NCI-H1694 (cell line): ENCODE measurements around the gene TTLL5.

Source experiments
- DNase-seq: peaks from one replicate; lab custom pipeline; 2025; lab: John Stamatoyannopoulos, UW

TTLL5 gene

DNA sequence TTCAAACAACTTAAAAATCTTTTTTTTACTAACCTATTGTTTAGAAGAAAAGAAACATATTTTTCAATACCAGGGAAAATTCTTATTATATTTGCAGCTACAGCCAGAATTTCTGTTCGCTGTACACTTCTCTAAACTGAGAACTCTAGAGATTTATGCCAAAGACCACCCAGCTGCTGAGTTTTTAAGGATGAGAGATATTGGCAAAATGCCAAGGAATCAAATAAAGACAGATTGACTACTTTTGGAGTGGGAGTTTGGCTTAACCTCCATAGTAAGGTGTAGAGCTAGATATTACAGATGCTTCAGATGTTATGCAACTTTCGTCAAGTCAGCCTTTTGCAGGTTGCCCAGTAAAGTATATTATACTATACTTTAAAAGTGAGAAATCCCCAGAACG is 71.8 kb downstream of the TTLL5 start:
- DNase-seq, result peak; percentile 7

DNA sequence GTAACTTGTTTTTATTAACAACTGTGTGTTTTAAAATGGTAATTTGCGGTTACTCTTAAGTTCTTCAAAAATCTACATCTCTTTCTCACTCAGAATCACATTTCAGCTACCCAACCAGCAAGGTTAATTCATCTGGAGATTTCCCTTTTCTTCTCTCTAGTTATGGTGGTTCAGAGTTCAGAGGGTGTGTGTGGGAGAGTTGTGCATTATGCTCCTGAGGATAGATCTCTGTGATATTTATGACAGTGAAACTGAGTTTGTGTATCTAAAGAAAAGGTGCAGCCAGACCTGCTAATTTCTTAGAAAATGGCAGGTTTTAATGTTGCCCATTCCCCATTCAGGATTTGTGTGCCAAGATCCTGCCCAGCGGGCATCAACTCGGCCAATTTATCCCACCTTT is 73.8 kb downstream of the TTLL5 start:
- no peak for DNase-seq

DNA sequence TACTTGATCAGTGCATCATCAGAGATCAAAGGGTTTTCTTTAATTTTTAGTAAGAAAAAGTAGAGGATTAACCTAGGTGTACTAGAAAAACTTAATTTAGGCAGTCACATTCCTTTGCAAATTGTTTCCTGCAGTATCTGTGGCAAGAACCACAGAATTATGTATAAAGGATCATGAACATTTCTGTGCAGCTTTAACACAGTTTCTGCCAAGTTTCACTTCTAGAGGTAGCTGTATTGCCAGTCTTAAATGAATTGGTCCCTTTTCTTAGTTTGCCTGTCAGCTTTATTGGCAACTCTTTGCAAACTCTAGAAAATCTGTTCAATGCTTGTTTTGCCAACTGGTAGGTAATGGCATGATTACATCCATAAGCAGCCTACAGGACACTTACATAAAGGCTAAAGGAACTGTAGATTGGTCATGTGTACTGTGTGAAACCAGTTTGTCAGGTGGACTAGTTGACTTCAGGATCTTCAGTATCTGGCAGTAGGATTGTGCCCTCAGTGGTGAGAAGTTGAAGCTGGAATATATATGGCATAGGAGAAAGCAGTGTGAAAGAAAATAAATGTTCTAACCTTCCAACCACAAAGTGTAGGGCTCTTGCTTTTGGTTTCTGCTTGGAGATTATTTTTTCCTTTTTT is 75.9 kb downstream of the TTLL5 start:
- no peak for DNase-seq

DNA sequence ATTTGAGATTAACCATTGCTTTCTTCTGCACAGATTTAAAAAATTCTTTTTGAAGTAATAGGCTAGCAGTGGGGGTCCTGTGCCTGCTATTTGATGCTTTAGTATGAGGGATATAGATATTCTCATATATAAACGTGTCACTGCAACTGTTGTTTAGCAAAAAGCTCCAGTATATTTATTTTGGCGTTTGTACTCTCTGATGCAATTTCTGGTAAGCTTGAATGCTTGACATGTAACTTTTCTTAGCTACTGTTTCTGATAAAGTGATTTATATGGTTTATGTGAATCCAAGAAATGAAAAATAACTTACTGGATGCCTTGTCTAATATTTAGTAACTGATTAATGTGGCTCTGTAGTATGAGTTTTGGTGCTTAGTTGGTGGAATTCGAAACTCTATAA is 77.1 kb downstream of the TTLL5 start:
- DNase-seq, result no peak

DNA sequence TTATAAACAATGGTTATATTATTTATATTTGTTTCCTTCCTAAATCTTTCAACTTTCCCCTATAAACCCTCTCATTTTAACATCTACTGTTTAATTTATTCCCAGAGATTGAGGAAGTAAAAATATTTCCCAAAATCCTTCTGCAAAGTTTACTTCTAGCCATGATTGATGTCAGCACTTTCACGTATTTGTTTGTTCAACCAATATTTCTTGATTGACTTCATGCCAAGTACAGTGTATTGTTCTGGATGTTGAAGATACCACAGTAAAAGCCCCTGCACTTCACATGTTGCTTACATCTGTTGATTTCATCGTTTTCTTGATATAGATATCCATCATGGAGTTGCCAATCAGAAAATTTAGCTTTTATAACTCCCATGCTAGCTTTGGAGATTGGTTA is 81.8 kb downstream of the TTLL5 start:
- no peak for DNase-seq

DNA sequence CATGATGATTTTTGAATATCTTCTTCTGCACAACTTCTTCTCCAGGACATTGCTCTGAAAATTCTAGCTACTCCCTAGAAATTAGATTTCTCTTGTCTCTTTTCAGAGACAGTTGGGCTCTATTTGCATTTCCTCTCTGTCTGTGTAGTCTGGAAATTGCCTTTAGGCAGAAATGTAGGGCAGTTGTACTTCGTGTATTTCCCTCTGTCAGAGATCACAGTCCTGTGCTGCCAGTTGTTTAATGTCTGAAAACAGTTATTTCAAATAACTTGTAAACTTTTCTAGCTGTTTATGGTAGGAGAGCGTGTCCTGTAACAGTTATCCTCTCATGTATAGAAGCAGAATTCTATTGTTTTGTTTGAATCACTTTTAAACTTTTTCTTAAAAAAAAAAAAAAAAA is 86.9 kb downstream of the TTLL5 start:
- DNase-seq, result no peak

DNA sequence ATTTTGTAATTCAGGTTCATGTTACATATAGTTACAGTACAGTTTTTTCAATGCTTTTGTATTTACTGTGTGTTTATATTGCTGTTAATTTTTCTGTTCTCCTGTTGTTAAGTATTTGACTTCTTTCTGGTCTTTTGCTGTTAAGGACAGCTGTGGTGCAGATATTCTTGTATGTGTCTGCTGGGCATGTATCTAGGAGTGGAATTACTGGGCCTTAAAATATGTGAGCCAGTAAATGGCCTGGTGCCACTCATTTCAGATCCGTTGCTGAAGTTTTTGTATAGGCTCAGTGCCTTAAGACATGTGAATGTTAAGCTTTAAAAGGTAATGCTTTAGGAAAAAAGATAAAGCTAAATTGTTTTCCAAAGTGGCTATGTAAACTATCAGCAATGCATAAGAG is 87.3 kb downstream of the TTLL5 start:
- no peak for DNase-seq

DNA sequence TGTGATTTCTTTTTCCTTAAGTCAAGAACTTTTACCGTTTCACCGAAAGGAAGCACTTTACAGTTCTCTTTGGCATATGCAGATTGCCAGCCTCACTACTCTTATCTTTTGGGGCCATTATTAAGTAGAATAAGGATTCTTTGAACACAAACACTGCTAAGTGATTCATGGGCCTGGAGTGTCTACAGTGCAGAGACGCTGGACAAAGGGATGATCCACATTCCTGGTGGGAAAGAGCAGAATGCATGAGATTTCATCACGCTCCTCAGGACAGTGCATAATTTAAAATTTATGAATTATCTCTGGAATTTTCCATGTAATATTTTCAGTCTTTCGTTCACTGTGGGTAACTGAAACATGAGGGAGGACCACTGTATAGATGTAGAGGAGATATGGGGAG is 90.2 kb downstream of the TTLL5 start:
- no peak for DNase-seq

DNA sequence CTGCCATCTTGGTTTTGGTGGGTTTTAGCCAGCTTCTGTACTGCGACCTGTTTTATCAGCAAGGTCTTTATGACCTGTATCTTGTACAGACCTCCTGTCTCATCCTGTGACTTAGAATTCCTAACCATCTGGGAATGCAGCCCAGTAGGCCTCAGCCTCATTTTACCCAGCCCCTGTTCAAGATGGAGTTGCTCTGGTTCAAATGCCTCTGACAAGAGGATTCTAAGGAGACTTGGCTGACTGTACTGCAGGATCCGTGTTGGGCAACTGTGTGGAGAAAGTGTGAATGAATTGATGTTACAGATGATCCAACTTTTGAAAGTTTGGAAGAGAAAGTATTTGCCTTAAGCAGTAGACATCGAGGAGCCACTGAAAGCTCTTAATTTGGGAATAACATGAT is 91.0 kb downstream of the TTLL5 start:
- DNase-seq, result no peak

DNA sequence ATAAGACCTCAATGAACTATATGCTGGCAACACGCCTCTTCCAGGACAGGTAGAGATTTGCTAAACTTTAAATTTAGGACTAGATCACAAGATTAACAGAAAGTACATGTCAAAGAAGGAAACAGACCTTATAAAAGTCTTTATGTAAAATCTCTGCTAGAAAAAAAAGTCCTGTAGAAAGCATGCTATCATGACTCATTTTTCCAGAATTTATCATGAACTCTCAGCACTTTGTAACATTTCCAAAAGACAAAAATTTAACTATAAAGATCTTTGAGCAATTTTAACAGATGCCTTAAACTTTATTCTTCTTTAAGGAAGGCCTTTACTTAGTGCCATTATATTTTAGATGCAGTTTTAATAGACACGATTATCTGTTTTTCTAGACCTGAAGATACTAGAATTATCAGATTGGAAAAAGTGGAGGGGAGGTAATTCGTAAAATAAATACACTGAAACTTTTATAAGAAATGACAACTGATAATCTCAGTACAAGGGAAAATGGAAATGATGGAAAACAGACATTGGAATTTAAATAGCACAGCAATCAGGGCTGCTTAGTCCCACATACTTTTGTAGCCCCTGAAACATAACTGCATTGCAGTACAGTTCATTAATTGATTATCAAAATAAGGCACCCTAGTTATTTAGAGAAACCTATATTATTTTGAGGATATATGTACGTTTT is 92.0 kb downstream of the TTLL5 start:
- DNase-seq, result no peak

DNA sequence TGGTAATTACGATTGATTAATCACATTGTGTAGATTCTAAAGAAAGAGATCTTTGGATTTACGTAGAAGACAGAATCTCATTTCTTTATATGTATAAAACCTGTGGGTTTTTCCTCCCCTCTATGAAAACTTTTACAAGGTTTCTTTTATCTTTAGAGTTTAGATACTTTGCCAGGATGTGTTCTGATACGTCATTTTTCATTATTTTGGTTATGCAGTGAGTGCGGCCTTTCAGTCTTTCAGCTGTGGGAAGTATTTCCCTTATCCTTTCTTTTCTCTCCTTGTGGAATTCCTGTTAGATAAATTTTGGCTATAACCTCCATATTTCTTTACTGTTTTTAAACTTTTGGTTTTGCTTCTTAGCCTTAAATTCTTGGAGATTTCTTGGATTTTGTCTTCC is 92.7 kb downstream of the TTLL5 start:
- DNase-seq, result no peak

DNA sequence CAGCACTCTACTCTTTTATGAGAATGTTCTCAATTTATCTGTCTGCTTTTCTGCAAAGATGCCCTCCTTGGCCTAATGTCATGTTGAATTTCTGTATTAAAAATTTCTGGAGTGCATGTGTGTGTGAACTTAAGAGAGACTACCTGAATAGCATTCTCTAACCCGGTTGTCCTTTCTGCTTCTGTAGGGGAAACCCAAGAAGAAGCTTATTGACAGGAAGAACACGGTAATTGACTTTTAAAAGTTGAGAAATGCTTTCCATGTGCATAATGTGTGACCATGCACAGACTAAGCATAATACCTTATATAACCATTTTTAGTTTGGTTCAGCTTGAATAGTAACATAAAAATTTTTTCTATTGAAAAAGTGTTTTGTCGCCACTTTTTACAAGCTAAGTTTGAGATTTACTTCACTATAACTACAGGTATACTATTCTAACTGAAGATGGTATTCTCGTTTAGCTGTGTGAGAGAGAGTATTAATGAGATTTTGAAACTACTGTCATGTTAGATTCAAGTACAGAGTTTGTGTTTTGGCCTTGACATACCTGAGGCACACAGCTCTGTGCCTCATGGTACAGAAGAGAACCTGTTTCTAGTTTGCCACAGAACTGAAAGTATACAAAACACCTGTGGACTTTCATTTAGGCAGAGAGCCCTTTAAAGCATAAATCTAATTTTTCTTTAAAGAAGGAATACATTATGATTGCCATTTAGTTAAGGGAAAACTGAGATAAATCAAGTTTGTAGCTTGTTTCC is 96.8 kb downstream of the TTLL5 start:
- DNase-seq, result no peak

DNA sequence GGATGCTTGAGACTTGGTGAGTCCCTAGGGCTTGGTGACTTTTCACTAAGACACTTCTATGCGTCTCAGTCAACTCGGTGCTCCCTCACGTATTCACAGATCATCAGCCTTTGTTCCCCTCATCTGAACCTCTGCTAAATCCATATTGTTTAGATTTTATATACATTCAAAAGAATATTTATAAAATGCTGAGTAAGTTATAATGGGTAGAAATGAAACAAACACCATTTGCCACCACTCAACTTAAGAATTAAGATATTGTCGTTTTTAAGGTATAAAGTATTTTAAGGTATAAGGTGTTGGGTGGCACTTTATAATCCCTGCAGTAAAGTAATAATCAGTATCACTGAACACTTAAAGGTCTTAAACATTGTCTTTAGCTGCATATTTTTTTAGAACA is 103.0 kb downstream of the TTLL5 start:
- no peak for DNase-seq

DNA sequence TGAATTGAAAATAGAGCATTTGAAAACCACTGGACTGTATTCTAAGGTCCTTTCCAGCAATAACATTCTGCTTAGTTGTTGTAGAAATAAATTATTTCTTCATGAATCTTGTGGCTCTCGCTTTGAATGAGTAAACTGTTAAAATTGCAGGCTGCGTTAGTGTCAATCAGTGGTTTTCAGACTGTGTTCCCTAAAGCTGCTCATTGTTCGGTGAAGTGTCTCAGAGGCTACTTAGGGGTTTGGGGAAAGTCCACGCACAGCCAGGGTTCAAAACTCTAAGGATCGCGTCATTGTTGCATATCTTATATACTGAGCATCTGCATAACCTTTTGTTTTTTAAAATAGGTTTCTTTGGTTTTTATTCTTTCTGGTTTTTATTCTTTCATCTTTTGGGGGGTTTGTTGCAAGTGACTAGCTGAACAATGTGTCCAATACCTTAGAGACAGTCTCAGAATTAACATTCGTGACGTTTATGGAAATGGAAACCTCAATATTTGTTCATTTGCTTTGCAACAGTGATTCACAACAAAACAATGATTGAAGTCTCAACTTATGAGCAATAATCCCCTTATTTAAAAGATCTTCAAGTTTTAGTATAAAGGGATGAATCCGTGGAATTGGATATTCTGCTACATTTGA is 108.1 kb downstream of the TTLL5 start:
- no peak for DNase-seq

DNA sequence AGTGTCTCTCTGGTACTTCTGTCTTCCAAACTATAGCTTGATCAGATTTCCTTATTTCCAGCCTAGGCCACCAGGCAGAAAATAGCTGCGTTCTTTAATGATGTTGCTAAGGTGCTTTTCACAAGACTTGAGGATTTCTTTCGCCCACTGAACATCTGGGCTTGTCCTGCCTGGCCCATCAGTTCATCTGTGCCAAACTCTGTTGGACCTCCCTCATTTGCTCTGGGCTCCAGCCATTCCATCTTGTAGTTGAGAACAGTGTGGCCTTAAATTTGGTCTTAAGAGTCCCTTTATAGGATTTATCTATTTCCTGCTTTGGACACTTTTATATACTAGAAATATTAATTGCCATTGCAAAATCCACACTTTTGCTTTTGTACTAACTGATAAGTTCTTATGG is 109.6 kb downstream of the TTLL5 start:
- no peak for DNase-seq

DNA sequence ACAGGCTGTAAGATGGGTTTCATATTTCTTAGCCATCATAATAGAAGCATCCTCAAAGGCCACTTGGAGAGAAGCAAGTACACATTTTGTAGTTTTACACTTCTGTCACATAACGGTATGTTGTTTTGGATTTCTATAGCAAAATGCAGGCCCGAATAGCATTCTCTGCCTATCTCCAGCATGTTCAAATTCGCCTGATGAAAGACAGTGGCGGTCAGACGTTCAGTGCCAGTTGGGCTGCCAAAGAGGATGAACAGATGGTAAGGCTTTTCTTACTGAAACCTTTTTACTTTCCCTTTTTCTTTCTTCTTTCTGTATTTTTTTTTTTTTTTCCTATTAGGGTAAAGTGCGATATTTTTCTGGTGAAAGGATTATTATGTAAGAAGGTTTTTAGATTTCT is 110.5 kb downstream of the TTLL5 start:
- DNase-seq, result peak; percentile 17

DNA sequence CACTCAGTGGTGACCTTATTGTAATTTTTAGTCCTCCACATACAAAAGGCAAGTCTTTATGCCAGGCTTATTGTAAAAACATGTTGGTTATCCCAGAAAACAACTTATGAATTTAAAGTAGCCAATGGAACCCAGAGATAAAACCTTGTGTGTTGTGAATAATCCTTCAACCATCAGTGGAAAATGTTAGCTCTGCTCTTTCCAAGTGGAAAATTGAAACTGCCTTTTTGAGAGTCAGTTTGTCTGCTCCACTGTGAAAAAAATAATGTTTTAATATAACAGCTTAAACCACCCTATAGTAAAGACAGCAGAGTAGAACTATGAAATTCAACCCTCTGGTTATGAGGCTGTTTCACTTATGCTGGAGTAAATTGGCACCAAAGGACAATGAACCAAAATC is 112.0 kb downstream of the TTLL5 start:
- no peak for DNase-seq

DNA sequence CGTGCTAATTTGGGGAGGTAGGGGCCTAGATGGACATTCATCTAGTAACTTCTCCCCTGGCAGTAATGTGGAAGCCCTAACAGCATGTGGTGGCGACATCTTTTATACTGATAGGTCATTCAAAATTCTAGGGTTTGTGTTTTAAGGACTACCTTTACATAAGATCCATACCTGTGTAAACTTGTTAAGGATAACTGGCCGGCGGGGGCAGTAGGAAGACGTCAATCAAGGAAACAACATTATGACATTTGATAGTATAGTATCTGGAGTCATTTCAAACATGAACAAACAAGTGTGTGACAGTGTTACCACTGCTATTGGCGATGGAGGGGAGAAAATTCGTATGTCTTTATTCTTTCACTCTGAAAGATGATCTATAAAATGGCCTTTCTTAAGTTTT is 120.0 kb downstream of the TTLL5 start:
- no peak for DNase-seq

DNA sequence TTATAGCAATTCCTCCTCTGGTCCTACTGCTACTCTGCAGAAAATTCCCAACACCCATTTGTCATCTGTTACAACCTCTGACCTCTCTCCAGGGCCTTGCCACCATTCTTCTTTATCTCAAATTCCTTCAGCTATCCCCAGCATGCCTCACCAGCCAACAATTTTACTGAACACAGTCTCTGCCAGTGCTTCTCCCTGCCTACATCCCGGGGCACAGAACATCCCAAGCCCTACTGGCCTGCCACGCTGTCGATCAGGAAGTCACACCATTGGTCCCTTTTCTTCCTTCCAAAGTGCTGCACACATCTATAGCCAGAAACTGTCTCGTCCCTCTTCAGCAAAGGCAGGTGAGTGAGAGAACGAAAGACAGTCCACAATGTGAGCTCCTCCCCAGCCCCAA is 122.1 kb downstream of the TTLL5 start:
- no peak for DNase-seq

DNA sequence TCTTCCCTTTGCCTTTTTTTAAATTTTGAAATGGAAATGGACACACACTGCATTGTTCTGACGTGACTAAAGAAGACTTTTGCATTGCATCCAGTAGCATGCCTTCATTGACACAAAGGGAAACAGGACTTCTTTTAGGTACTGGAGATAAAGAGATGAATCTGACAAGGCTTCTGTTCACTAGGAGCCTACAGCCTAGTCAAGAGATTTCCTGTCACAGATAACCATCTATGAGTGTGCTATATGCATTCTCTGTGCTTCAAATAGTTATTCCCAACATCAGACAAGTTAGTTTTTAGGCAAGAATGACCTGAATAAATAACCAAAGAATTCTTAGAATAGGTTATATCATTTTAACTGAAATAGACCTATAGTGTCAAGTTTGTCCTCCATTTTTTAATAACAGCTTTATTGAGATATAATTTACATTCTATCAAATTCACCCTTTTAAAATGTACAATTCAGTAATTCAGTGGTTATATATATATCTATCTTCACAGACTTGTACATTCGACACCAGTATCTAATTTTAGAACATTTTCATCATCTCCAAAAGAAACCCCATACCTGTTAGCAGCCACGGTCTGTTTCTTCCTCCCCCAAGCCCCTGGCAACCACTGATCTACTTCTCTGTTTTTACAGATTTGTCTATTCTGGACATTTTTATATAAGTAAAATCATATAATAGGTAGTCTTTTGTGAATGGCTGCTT is 122.7 kb downstream of the TTLL5 start:
- DNase-seq, result no peak

DNA sequence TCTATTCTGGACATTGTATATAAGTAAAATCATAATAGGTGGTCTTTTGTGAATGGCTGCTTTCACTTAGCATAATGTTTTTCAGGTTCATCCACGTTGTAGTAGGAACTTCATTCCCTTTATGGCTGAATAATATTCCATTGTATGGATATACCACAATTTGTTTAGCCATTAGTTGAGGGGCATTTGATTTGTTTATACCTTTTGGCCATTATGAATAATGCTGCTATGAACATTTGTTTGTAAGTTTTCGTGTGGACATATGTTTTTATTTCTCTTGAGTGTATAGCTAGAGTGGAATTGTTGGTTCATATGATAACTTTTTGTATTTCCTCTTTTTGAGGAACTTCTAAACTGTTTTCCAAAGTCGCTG is 123.3 kb downstream of the TTLL5 start:
- DNase-seq, result no peak

DNA sequence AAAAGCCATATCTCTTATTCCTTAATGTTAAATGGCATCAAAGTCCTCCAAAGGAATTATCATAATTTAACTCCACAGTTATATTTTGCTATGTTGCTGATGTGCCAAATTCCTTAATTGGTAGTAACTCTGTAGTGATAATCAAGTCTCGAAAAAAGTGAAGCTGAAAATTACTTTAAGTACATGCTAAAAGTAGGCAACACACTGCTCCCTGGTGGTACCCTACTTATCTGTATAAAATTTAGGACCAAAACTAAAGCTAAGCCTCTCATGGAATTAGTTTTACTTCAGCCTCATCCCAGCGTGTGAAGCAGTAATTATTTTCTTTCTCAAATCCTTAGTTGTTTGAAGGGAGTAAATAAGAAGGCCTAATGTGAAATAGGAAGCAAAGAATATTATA is 132.8 kb downstream of the TTLL5 start:
- no peak for DNase-seq
